A673 (cell line): ENCODE data around the gene EGFR. TPM values are rescaled to one million over a fixed set of nuclear protein-coding genes. Genes with fewer than 3 reads are reported as not detected.

Source experiments
- BruUV-seq: library from RNA; stranded (reverse); fragments of 400-500 nt; replicated peaks from 2 replicates; lab custom pipeline; 2021; lab: Mats Ljungman, UMichigan
- CTCF ChIA-PET: fragments of 300-600 bp; sonication (Branson Sonifier 250); formaldehyde crosslinking; loops from one replicate; lab custom pipeline; 2022; ENCODE audit warnings: antibody characterized with exemption; lab: Charles Lee
- POLR2A ChIA-PET: fragments of 300-600 bp; sonication (Branson Sonifier 250); formaldehyde crosslinking; loops from one replicate; lab custom pipeline; 2022; ENCODE audit warnings: antibody characterized with exemption; ENCODE audit not compliant: low non-redundant PET; lab: Charles Lee
- DNase-seq: peaks from one replicate; pipeline ENCODE4 v3.0.0-alpha.2; 2015; ENCODE audit warnings: low spot score
- H3K27ac ChIP-seq: fragments of 200-600 bp; sonication (generic); 2 replicates; pipeline ENCODE4 v1.5.1; 2016; ENCODE audit warnings: mixed run types, low read depth, mild to moderate bottlenecking, mixed read lengths, antibody characterized with exemption, low read length; ENCODE audit not compliant: poor library complexity, severe bottlenecking
- H3K27me3 ChIP-seq: fragments of 200-600 bp; sonication (generic); replicated peaks from 2 replicates; pipeline ENCODE4 v1.6.1; 2017; ENCODE audit warnings: mixed run types, low read depth, mild to moderate bottlenecking, mixed read lengths, antibody characterized with exemption, low read length; ENCODE audit not compliant: insufficient read depth, poor library complexity
- H3K36me3 ChIP-seq: fragments of 200-600 bp; sonication (generic); 2 replicates; pipeline ENCODE4 v1.6.1; 2016; ENCODE audit warnings: mixed run types, mild to moderate bottlenecking, mixed read lengths, antibody characterized with exemption, low read length; ENCODE audit not compliant: insufficient read depth, poor library complexity, severe bottlenecking
- H3K4me1 ChIP-seq: fragments of 200-600 bp; sonication (generic); 2 replicates; pipeline ENCODE4 v1.6.1; 2017; ENCODE audit warnings: mixed run types, mild to moderate bottlenecking, mixed read lengths, antibody characterized with exemption, low read length; ENCODE audit not compliant: insufficient read depth, poor library complexity, severe bottlenecking
- H3K4me3 ChIP-seq: fragments of 200-600 bp; sonication (generic); 2 replicates; pipeline ENCODE4 v1.5.1; 2016; ENCODE audit warnings: low read depth, mixed run types, mild to moderate bottlenecking, mixed read lengths, low read length; ENCODE audit not compliant: poor library complexity, severe bottlenecking
- H3K9me3 ChIP-seq: fragments of 200-600 bp; sonication (generic); 2 replicates; pipeline ENCODE4 v1.6.1; 2016; ENCODE audit warnings: mixed run types, low read depth, mild to moderate bottlenecking, mixed read lengths, antibody characterized with exemption, low read length; ENCODE audit not compliant: poor library complexity, severe bottlenecking
- CTCF ChIP-seq: fragments of 300-800, 200-600 bp; sonication (generic); conservative IDR thresholded peaks from 2 replicates; pipeline ENCODE4 v1.5.1; 2017; ENCODE audit warnings: low read depth, mild to moderate bottlenecking, antibody characterized with exemption, low read length, moderate library complexity, mixed read lengths
- EZH2 ChIP-seq: fragments of 200-600 bp; sonication (generic); IDR thresholded peaks from 2 replicates; pipeline ENCODE4 v1.6.1; 2017; ENCODE audit warnings: borderline replicate concordance, low read depth, mild to moderate bottlenecking, mixed read lengths, antibody characterized with exemption, low read length; ENCODE audit not compliant: poor library complexity, severe bottlenecking
- intact Hi-C: fragments of 100-400 bp; cut with micrococcal nuclease; formaldehyde crosslinking; loops from one replicate; pipeline ENCODE4 v1.10.0; 2022; ENCODE audit not compliant: unreplicated experiment
- total RNA-seq: library from RNA; stranded (reverse); gene quantifications from 2 replicates; pipeline ENCODE4 v1.2.3, GENCODE V29; 2021

Gene EGFR
- total RNA-seq, 1 experiment from 2014 or later: 0.84 TPM

- no peak for DNase-seq
- H3K9me3 ChIP-seq: no peaks in the 10 kb centered on the region
- intact Hi-C loops: no loop called here
- BruUV-seq: no TSS peak
- H3K4me3 ChIP-seq: no peak overlapping the region
- TF ChIP-seq EZH2 (no peak), CTCF (no peak)
- H3K4me1 ChIP-seq: peaks cover 21% of the 10 kb centered on the region
- ChIA-PET CTCF (no interaction called here), POLR2A (no interaction called here)
- no peak overlapping the region for H3K27ac ChIP-seq
- H3K36me3 ChIP-seq: no peaks in the 10 kb centered on the region
- no peaks in the 10 kb centered on the region for H3K27me3 ChIP-seq
Observed at GRCh38 chr7:55066938-55067337, 48.1 kb downstream of the EGFR start.

- Histone ChIP-seq H3K4me1 (peaks cover 21% of the 10 kb centered on the region), H3K9me3 (no peaks in the 10 kb centered on the region), H3K27me3 (no peaks in the 10 kb centered on the region), H3K4me3 (no peak overlapping the region), H3K36me3 (no peaks in the 10 kb centered on the region), H3K27ac (no peak overlapping the region)
- ChIA-PET POLR2A (no interaction called here), CTCF (no interaction called here)
- TF ChIP-seq EZH2 (no peak), CTCF (no peak)
- intact Hi-C loops: no loop called here
- no TSS peak for BruUV-seq
- no peak for DNase-seq
Observed at GRCh38 chr7:55067748-55068147, 48.9 kb downstream of the EGFR start.

- Histone ChIP-seq H3K9me3 (no peaks in the 10 kb centered on the region), H3K4me3 (no peak overlapping the region), H3K36me3 (no peaks in the 10 kb centered on the region), H3K27me3 (no peaks in the 10 kb centered on the region), H3K4me1 (peaks cover 20% of the 10 kb centered on the region), H3K27ac (no peak overlapping the region)
- BruUV-seq: no TSS peak
- no peak for TF ChIP-seq CTCF
- TF ChIP-seq EZH2: no peak
- no peak for DNase-seq
- CTCF ChIA-PET: no interaction called here
- POLR2A ChIA-PET: no interaction called here
- intact Hi-C loops: no loop called here
Observed at GRCh38 chr7:55069271-55069792, 50.5 kb downstream of the EGFR start.
